HUES6 (cell line): Measurements from ENCODE around the gene CACNG1.
"Not testable (repeated sequence)": the region's sequence is repeated elsewhere in the genome, so short reads cannot be mapped to it uniquely, and the experiment has no call there.

Experiments
- H3K27ac ChIP-seq: 2 replicates; pipeline ENCODE4 v1.7.0; 2013; ENCODE audit warnings: low read depth, mild to moderate bottlenecking, low read length, inconsistent platforms
- H3K27me3 ChIP-seq: 2 replicates; pipeline ENCODE4 v1.6.1; 2013; ENCODE audit warnings: low read length; ENCODE audit not compliant: control insufficient read depth, insufficient read depth
- H3K36me3 ChIP-seq: 2 replicates; pipeline ENCODE4 v1.6.1; 2013; ENCODE audit warnings: low read length; ENCODE audit not compliant: control insufficient read depth, insufficient read depth
- H3K4me1 ChIP-seq: 2 replicates; pipeline ENCODE4 v1.6.1; 2013; ENCODE audit warnings: low read length; ENCODE audit not compliant: control insufficient read depth, insufficient read depth
- H3K4me3 ChIP-seq: 2 replicates; pipeline ENCODE4 v1.5.1; 2013; ENCODE audit warnings: low read depth, low read length
- H3K9ac ChIP-seq: one replicate; pipeline ENCODE4 v1.6.1; 2013; ENCODE audit warnings: mild to moderate bottlenecking, low read length
- H3K9me3 ChIP-seq: 2 replicates; pipeline ENCODE4 v1.6.1; 2013; ENCODE audit warnings: low read depth, low read length; ENCODE audit not compliant: control insufficient read depth, insufficient read depth

The CACNG1 gene

GRCh38 chr17:67026341-67026740 lies 18.0 kb upstream of the CACNG1 start:
- Histone ChIP-seq H3K9ac (no peak overlapping the region), H3K4me3 (no peak overlapping the region), H3K36me3 (no peaks in the 10 kb centered on the region), H3K9me3 (no peaks in the 10 kb centered on the region), H3K4me1 (no peaks in the 10 kb centered on the region), H3K27ac (no peak overlapping the region), H3K27me3 (no peaks in the 10 kb centered on the region)

GRCh38 chr17:67027031-67027628 lies 17.2 kb upstream of the CACNG1 start:
- H3K27me3 ChIP-seq = no peaks in the 10 kb centered on the region

GRCh38 chr17:67030641-67031040 lies 13.7 kb upstream of the CACNG1 start:
- no peaks in the 10 kb centered on the region for H3K4me1 ChIP-seq
- no peak overlapping the region for H3K9ac ChIP-seq
- no peak overlapping the region for H3K4me3 ChIP-seq
- H3K36me3 ChIP-seq = no peaks in the 10 kb centered on the region
- H3K27ac ChIP-seq = no peak overlapping the region
- H3K27me3 ChIP-seq = no peaks in the 10 kb centered on the region
- no peaks in the 10 kb centered on the region for H3K9me3 ChIP-seq

More at GRCh38 chr17:67027031-67027628, 17.2 kb upstream of the CACNG1 start:
- no peaks in the 10 kb centered on the region for H3K4me1 ChIP-seq
- H3K36me3 ChIP-seq = no peaks in the 10 kb centered on the region
- no peak overlapping the region for H3K4me3 ChIP-seq
- H3K27ac ChIP-seq = no peak overlapping the region
- H3K9ac ChIP-seq = no peak overlapping the region
- no peaks in the 10 kb centered on the region for H3K9me3 ChIP-seq

GRCh38 chr17:67032382-67032781 lies 12.0 kb upstream of the CACNG1 start:
- Histone ChIP-seq H3K36me3 (no peaks in the 10 kb centered on the region), H3K4me3 (no peak overlapping the region), H3K9me3 (no peaks in the 10 kb centered on the region), H3K27me3 (no peaks in the 10 kb centered on the region), H3K4me1 (no peaks in the 10 kb centered on the region), H3K9ac (no peak overlapping the region), H3K27ac (no peak overlapping the region)

GRCh38 chr17:67032985-67033384 lies 11.4 kb upstream of the CACNG1 start:
- Histone ChIP-seq H3K36me3 (no peaks in the 10 kb centered on the region), H3K9me3 (no peaks in the 10 kb centered on the region), H3K27me3 (no peaks in the 10 kb centered on the region), H3K9ac (no peak overlapping the region), H3K27ac (no peak overlapping the region), H3K4me3 (no peak overlapping the region), H3K4me1 (no peaks in the 10 kb centered on the region)

GRCh38 chr17:67033613-67034012 lies 10.7 kb upstream of the CACNG1 start:
- H3K36me3 ChIP-seq = no peaks in the 10 kb centered on the region
- H3K27ac ChIP-seq = no peak overlapping the region
- H3K4me1 ChIP-seq = no peaks in the 10 kb centered on the region
- H3K27me3 ChIP-seq = no peaks in the 10 kb centered on the region
- H3K9ac ChIP-seq = no peak overlapping the region
- no peak overlapping the region for H3K4me3 ChIP-seq
- no peaks in the 10 kb centered on the region for H3K9me3 ChIP-seq

- Histone ChIP-seq H3K9ac (no peak overlapping the region), H3K9me3 (no peaks in the 10 kb centered on the region), H3K27ac (no peak overlapping the region), H3K36me3 (no peaks in the 10 kb centered on the region), H3K4me1 (no peaks in the 10 kb centered on the region), H3K27me3 (no peaks in the 10 kb centered on the region), H3K4me3 (no peak overlapping the region)
Measured at GRCh38 chr17:67035131-67036083, 8.9 kb upstream of the CACNG1 start.

- H3K27me3 ChIP-seq = no peaks in the 10 kb centered on the region
- H3K36me3 ChIP-seq = no peaks in the 10 kb centered on the region
- H3K9me3 ChIP-seq = no peaks in the 10 kb centered on the region
- no peak overlapping the region for H3K9ac ChIP-seq
- H3K27ac ChIP-seq = no peak overlapping the region
- H3K4me3 ChIP-seq = no peak overlapping the region
- H3K4me1 ChIP-seq = no peaks in the 10 kb centered on the region
Measured at GRCh38 chr17:67038861-67039365, 5.4 kb upstream of the CACNG1 start.

- H3K27me3 ChIP-seq = no peaks in the 10 kb centered on the region
Measured at GRCh38 chr17:67040652-67041051, 3.7 kb upstream of the CACNG1 start.

GRCh38 chr17:67041119-67041518 lies 3.2 kb upstream of the CACNG1 start:
- not testable (repeated sequence) for H3K36me3 ChIP-seq, H3K9me3 ChIP-seq, H3K27ac ChIP-seq, H3K27me3 ChIP-seq, H3K9ac ChIP-seq, H3K4me1 ChIP-seq, H3K4me3 ChIP-seq

More at GRCh38 chr17:67040652-67041051, 3.7 kb upstream of the CACNG1 start:
- Histone ChIP-seq H3K36me3 (no peaks in the 10 kb centered on the region), H3K9ac (no peak overlapping the region), H3K4me3 (no peak overlapping the region), H3K27ac (no peak overlapping the region), H3K4me1 (no peaks in the 10 kb centered on the region), H3K9me3 (no peaks in the 10 kb centered on the region)

GRCh38 chr17:67041531-67041930 lies 2.8 kb upstream of the CACNG1 start:
- H3K4me3 ChIP-seq = no peak overlapping the region
- H3K27me3 ChIP-seq = no peaks in the 10 kb centered on the region
- no peaks in the 10 kb centered on the region for H3K9me3 ChIP-seq
- no peaks in the 10 kb centered on the region for H3K4me1 ChIP-seq
- no peak overlapping the region for H3K9ac ChIP-seq
- H3K27ac ChIP-seq = no peak overlapping the region
- no peaks in the 10 kb centered on the region for H3K36me3 ChIP-seq
